ENCODE measurements around the gene PCK1. TPM values are rescaled to one million over a fixed set of nuclear protein-coding genes. Genes with fewer than 3 reads are reported as not detected.

Gene PCK1
- total and polyA plus RNA-seq, 4 donors, result 8.9 to 532 (median 314) TPM

DNA sequence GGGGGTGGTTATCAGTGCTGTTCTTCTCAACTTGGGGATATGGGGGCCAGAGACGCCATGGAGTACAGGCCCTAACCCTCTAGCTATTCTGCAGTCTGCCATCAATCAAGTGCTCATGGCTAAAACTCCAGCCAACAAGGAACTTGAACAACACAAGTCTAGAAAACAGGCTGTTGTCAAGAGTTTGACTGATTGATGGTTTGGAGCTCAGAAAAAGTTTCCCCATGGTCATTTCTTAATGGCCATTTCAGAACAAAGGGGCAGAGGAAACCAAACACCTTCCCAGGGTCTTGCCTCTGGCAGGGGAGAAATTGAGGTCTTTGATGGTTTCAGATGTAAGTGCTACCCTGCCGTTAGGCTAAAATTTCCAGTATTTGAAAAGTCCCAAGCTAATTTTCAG is 15.1 kb downstream of the PCK1 start:
- H3K9ac ChIP-seq (ENCODE audit: low read depth in 1 of 2, low read length in 2 of 2), result no peak overlapping the region
- DNase-seq (ENCODE audit: low spot score), result no peak
- H3K4me3 ChIP-seq (ENCODE audit: low read depth in 1 of 3, low read length in 3 of 3), result no peak overlapping the region
- H3K27ac ChIP-seq (ENCODE audit: low read depth in 1 of 2, low read length in 2 of 2), result no peak overlapping the region
- no peaks in the 10 kb centered on the region for H3K36me3 ChIP-seq (ENCODE audit: control insufficient read depth in 4 of 4, insufficient read depth in 3 of 4, low read depth in 1 of 4, low read length in 3 of 4)
- H3K9me3 ChIP-seq (ENCODE audit: control insufficient read depth in 4 of 4, low read length in 3 of 4), result no peaks in the 10 kb centered on the region
- no peaks in the 10 kb centered on the region for H3K27me3 ChIP-seq (ENCODE audit: control insufficient read depth in 4 of 4, insufficient read depth in 4 of 4, low read length in 3 of 4)
- peaks cover 2 to 26% (median 13%) of the 10 kb centered on the region in 4 donors for H3K4me1 ChIP-seq (ENCODE audit: control insufficient read depth in 4 of 4, insufficient read depth in 4 of 4, low read length in 3 of 4)
- 83% methylated on average over 2 of the region's 2 CpGs for WGBS
- TF ChIP-seq RXRA (IDR thresholded peaks at IDR 0.05) (no peak), MAX (IDR thresholded peaks at IDR 0.05) (no peak), TAF1 (conservative IDR thresholded peaks at IDR 0.05) (no peak), FOXA2 (IDR thresholded peaks at IDR 0.05) (no peak), ZBTB33 (IDR thresholded peaks at IDR 0.05) (no peak), REST (IDR thresholded peaks at IDR 0.05) (no peak), CTCF (IDR thresholded peaks at IDR 0.05; ENCODE audit: low read depth, low read length, missing input control) (no peak), HNF4A (conservative IDR thresholded peaks at IDR 0.05) (no peak), SP1 (IDR thresholded peaks at IDR 0.05) (no peak), YY1 (IDR thresholded peaks at IDR 0.05) (no peak), FOXA1 (IDR thresholded peaks at IDR 0.05) (no peak), EGR1 (IDR thresholded peaks at IDR 0.05; ENCODE audit: low read depth in 2 of 2) (no peak), NR2F2 (IDR thresholded peaks at IDR 0.05) (no peak), GABPA (IDR thresholded peaks at IDR 0.05 in 1 of 2, conservative IDR thresholded peaks at IDR 0.05 in 1 of 2) (no peak), JUND (IDR thresholded peaks at IDR 0.05) (no peak), RAD21 (IDR thresholded peaks at IDR 0.05) (no peak), HNF4G (IDR thresholded peaks at IDR 0.05) (no peak)
- TF ChIP-seq, protein P1, sequence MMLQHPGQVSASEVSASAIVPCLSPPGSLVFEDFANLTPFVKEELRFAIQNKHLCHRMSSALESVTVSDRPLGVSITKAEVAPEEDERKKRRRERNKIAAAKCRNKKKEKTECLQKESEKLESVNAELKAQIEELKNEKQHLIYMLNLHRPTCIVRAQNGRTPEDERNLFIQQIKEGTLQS (IDR thresholded peaks at IDR 0.05), result no peak
